GM18511 (cell line): ENCODE results near the gene FRYL.
"Not testable (repeated sequence)": the region's sequence is repeated elsewhere in the genome, so short reads cannot be mapped to it uniquely, and the experiment has no call there.

Experiments used
- ATAC-seq: cut with Tn5 transposase; IDR thresholded peaks from one replicate; pipeline ENCODE4 v1.9.1; 2021; ENCODE audit warnings: mild to moderate bottlenecking, moderate library complexity; ENCODE audit not compliant: unreplicated experiment

The FRYL gene

DNA sequence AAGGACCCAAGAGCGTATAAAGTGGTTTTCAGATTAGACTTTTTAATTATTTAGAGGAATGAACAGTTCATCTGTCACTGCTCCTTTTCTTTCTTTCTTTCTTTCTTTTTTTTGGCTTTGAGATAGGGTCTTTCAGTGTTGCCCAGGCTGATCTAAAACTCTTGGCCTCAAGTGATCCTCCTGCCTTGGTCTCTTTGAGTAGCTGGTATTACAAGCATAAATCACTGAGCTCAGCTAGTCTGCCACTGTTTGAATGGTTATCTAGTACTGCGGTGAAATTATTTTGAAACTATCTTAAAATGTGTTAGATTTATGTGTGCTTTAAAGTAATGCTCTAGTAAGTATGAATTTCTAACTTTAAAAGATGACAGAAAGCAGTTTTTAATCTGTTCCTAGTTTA lies 6.5 kb upstream of the FRYL start:
- ATAC-seq, result no peak

DNA sequence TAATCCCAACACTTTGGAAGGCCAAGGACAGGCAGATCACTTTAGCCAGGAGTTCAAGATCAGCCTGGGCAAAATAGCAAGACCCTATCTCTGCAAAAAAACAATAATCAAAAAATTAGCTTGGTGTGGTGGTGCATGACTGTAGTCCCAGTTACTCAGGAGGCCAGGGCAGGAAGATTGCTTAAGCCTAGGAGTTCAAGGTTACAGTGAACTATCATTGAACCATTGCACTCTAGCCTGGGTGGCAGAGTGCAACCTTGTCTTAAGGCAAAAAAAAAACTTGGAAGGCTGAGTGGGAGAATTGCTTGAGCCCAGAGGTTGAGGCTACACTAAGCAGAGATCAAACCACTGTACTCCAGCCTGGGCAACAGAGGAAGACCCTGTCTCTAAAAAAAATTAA lies 5.2 kb upstream of the FRYL start:
- no peak for ATAC-seq

DNA sequence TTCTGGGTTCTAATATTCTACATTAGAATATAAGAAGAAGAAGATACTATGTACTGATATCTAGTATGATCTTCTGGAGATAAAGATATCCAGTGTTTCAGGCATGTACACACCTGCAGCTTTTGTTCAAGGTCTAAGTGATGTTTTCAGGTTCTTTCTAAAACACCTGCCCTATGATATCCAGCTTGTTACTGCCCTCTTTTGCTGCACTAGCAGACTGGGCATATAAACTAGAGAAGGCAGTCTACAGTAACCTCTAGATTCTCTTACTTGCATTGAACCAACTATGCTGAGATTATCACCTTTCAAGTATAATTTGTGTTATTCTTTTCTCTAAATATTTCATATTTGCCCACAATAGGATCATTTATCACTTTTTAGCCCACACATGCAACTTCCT lies 1.9 kb upstream of the FRYL start:
- ATAC-seq, result no peak

DNA sequence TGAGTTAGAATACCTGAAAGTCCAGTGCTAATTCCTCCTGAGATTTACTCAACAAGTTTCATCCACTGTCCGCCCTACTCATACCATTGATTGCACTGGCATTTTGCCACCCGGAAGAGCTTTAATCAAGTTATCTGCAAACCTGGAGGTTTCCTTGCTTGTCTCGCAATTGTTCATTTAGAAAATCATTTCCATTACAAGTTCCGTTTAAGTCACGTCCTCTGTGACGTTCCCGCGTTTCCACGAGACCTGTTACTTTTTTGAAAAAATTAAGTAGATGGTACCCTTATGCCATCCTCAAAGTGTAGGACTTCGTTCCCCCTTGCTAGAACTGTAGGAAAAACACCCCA lies 761 bp upstream of the FRYL start:
- no peak for ATAC-seq

DNA sequence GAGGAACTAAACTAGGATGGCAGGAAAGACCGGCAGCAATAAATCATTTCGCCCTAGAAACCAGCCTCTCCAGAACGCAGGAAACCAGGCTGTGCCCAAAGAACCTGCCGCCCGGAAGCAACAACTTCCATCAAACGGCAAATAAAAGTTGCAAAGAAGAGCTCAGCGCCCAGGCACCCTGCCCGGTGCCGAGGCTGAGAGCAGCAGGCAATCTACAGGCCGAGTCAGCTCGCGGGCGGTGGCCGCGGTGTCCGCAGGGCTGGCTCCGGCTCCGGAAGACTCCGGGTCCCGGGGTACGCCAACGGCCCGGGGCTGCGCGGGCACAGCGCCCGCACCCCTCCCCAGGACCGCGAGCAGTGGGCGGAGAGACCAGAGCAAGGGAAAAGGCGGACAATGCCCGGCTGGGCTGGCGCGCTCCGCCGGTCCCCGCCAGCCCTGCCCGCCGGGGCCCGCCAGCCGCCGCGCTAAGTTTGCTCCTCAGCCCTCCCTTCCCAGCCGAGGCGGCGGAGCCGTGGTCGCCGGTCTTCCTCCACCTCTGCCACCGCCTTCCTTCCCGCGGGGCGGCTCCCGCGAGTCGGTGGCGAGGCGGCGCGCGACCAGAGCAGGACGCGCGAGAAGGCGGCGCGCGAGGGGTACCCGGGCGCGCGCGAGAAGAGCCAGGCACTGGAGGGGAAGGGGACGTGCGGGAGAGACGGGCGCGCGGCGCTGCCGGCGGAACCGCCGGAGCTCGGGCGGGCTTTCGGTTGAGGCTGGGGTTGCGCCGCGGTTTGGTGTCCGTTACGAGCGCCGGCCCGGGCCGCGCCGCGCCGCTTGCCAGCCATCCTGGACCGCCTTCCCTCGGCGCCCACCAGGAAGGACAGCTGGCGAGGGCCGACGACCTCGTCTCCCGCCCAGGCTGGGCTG lies 733 bp downstream of the FRYL start:
- ATAC-seq, result peak; percentile 43

DNA sequence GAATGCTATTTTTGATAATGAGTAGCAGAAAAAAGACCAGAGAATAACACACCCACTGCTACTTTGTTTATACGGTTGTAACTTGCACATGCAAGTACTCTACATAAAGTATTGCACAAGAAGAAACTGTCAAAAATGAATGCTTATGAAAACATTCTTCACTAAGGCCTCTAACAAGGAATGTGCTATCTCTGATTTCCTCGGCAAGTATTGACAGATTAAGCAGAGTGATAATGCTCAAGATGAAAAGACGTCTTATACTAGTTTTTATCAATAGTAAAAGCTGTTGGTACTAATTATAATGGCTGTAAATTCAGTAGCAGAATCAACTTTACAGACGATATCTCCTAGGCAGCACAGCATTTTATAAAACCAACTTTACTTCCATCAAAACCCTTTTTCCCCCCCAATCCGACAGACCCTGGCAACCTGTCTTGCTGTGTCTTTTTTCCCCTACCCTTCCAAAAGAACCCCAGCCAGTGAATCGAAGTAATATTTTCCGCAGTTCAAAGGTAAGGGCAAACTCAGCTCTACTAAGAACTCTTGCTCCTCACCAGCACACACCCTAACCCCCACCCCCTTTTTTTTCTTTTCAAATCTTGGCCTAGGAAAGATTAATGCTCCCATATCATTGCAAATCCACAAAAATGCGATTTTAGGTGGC lies 1.5 kb downstream of the FRYL start:
- ATAC-seq, result no peak

DNA sequence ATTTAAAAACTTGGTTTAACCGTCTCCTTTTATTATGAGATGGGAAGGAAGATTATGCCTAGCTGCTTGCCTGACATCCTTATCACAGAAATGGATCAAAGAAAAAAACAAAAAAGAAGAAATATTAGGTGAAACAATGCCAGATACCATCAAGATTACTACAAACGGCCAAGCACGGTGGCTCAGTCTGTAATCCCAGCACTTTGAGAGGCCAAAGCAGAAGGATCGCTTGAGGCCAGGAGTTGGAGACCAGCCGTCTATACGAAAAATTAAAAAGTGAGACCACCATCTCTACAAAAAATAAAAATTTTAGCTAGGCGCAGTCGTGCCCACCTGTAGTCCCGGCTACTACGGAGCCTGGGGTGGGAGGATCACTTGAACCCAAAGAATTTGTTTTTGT lies 2.3 kb downstream of the FRYL start:
- ATAC-seq, result no peak

DNA sequence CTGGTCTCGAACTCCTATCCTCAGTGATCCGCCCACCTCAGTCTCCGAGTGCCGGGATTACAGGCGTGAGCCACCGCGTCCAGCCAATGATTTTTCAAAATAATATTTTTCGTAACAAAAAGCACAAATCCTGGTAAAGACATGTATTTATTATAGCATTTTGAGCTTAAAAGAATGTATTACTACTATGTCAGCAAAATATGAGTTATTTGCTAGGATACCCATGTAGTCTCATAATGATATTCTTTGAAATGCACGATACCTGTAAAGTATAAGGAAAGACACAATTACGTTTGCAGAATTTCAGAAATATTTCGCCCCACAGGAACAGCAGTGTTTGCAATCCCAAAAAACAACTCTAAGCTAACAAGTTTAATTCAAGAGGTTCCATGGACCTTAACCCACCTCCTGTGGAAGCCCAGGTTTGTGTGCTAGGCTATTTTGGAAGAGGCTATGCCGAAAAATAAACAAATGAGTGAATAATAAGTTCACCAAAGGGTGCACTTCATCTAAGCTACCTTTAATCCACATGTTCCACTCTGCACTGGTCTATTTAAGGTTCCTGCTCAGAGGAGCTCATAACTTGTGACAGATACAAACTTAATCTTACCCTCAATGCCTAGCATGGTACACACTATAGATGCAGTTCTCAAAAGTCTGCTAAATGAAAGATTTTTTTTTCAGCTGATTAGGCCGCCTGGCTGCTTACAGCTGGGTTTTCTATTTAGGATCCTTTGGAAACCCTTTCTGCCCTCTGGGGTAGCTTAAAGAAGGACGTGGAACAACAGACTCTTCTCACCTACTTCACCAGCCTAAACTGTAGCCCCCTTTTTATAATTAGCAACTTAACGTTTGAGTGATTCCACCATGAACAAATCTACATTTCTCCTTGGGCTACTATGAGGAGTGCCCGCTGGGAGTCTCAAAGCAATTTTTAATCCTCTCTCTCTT lies 5.0 kb downstream of the FRYL start:
- no peak for ATAC-seq

DNA sequence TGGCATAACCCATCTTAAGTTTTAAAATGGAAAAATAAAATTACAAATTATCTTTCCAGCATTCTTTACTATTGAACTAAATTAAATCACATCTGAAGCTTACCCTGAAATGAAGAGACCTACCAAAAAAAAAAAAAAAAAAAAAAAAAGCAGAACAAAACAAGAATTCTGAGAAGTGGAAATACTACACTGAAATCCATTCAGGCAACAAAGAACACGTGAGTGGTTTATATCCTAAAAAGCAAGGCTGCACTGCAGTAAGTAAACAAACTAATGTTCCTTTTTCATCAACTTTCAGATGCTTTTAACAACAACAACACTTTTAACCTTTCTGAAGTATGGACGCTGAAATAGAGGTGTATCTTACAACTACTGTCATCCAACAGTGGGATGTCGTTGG lies 7.5 kb downstream of the FRYL start:
- no peak for ATAC-seq

DNA sequence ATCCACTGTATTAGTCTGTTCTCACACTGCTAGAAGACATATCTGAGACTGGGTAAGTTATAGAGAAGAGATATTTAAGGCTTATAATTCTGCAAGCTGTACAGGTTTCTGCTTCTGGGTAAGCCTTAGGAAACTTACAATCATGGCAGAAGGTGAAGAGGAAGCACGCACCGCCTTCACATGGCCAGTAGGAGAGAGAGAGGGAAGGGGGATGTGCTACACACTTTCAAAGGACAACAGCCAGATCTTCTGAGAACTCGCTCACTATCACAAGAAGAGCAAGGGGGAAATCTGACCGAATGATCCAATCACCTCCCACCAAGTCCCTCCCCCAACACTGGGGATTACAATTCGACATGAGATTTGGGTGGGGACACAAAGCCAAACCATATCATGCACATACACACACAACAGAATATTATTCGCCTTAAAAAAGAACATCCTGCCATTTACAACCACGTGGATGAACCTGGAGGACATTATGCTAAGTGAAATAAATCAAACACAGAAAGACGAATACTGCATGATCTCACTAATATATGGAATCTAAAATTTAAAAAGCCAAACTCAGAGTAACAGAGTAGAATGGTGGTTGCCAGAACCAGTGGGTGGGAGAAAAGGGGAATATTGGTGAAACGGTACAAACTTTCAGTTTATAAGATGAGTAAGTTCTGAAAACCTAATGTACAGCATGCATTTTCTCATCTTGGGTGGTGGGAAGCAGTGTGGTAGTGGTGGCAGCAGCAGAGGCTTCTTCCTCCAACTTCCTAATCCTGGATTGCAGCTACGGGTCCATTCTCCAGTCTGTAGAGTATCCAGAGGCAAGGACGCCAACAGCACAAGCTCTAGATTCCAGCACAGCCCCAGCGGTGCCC lies 12.8 kb downstream of the FRYL start:
- ATAC-seq, result no peak

DNA sequence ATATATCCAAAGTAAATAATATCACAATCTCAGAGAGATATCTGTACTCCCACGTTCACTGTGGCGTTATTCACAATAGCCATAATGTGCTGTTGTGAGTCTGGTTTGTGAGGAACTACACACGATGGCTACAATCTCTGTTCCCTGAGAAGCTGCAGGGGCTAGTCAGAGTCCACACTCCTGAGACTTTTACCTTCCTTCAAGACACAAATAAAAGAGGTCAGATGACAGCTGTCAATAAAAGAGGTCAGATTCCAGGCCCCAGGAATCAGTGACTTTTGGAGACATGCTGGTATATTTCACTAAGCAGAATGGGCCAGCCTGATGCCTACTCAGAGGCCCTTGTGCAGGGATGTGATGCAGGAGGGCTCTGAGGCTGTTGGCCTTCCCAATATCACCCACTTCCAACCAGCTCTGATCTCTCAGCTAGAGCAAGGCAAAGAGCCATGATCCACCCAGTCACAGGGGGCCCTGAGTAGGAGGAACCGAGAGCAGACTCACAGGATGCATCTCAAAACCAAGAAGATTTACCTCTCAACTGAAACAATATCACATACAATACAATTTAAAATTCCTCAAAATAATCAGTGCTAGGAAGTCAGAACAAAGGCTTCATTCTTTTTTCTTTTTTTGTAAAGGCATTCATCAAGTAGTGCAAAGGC lies 13.8 kb downstream of the FRYL start:
- peak; percentile 65 for ATAC-seq

DNA sequence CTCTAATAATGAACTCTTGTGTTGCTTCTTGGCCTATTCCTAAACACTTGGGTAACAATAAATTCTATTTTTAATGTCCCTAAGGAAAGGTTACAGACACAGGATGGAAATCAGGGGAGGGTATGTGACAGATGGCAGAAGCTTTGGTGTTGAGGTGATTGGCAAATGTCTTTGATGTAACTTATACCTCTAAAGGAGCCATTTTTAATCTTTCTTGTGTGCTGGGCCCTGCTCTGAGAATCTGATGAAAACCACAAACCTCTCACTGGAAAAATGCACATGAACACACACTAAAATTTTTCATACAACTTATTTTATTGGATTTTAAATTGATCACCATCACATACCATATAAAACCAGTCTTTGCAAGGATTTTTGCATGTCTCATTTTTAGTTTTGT lies 17.7 kb downstream of the FRYL start:
- no peak for ATAC-seq

DNA sequence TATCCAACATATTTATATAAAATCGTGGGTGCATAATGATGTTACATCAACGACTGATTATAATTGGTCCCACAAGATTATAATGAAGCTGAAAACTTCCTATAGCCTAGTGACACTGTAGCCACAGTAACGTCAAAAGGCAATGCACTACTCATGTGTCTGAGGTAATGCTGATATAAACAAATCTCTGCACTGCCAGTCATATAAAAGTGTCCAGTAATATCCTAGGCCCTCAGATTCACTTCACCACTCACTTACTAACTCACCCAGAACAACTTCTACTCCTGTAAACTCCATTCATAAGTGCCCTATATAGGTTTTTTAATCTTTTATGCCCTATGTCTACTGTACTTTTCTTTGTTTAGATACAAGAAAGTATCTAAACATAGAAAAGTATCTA lies 18.8 kb downstream of the FRYL start:
- ATAC-seq, result no peak

DNA sequence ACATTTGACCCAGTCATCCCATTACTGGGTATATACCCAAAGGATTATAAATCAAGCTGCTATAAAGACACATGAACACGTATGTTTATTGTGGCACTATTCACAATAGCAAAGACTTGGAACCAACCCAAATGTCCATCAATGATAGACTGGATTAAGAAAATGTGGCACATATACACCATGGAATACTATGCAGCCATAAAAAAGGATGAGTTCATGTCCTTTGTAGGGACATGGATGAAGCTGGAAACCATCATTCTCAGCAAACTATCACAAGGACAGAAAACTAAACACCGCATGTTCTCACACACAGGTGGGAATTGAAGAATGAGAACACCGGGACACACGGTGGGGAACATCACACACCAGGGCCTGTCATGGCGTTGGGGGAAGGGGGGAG lies 21.4 kb downstream of the FRYL start:
- ATAC-seq, result not testable (repeated sequence)

DNA sequence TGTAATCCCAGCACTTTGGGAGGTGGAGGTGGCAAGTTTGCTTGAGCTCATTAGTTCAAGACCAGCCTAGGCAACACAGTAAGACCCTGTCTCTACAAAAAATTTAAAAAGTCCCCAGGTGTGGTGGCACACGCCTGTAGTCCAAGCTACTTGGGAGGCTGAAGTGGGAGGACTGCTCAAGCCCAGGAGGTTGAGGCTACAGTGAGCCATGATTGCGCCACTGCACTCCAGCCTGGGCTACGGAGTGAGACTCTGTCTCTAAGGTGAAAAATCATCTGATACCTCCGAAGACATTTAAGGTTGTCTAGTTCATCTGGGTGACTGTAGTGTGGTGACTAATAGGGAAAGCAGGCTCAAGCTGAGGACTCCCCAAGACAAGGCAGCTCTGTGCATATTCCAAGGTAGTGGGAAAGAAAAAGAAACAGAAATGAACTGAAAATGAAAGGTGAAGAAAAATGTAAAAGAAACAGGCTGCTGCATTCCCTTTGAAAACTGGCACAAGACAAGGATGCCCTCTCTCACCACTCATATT lies 23.3 kb downstream of the FRYL start:
- ATAC-seq, result no peak

DNA sequence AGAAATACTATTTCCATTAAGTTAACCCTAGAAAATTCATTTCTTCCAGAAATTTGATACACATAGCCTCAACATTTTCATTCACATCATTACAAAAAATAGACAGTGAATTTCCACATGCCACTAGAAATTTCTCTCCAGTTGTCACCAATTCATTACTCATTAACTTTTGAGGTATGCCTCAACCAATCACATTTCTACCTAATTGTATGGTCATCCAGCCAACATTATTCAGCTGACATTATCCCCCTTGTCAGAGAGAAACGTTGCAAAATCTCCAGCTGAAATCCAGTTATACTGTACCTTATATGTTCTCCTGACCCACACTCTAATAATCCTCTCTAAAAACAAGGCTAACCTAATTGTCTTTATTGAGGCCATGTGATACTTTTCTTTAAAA lies 24.8 kb downstream of the FRYL start:
- no peak for ATAC-seq

DNA sequence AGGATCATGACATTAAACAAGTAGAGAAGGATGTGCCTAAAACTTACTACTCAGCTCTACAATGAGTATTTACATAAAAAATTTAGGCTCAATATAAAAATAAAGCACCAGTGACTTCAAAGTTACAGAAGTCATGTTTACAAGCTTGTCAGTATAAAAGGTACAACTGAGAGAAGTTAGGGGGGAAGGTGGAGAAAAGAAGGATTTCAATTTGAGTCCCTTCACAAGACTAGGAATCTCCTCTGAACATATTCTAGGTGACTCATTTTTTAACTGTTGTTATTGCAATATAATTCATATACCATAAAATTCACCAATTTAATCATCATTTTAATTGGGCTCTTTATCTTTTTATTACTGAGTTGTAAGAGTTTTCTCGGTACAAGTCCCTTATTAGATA lies 26.9 kb downstream of the FRYL start:
- no peak for ATAC-seq

DNA sequence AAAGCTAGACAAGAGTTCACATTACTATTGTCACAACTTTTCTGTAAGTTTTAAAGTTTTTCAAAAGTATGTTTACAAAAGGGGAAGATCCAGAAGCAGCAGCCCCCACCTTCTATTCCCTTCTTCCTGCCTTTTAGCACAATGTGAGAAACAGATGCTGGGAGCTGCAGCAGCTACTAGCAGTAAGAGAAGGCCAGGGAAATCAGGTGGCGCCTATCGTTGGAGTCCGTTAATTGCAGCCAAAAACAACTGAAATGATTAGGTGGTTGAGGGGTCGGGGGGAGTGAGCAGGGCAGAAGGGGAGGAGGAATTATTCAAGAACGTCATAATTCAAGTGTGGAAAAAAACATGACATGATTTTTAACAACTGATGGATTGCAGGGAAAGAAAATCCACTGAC lies 27.4 kb downstream of the FRYL start:
- ATAC-seq, result no peak

DNA sequence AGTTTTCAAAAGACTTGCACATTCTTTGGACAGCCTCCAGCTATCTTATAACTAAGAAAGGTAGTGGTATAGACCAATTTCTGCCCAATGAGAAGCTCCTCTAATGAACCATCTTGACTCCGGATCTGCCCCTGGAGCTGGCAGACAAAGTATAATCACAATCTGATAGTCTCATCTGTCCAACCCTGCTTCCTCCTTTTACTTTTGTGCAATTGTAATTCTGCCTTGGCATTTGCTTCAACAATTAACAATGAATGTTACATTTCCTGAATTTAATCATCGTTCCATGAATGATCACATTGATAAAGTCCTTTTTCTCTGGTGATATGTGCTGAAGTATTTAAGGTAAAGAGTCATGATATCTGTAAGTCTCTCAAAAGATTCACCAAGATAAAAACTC lies 27.8 kb downstream of the FRYL start:
- no peak for ATAC-seq
